Esophagus squamous epithelium (tissue), 4 donors: ENCODE data around the gene UBL4A.

Experiments used
- CTCF ChIP-seq, 6 experiments: fragments of 450-650 bp in 4 of 6; fragments of 200-600 bp in 2 of 6; sonication (generic) in 2 of 6; IDR thresholded peaks; one replicate each; pipeline ENCODE4 v1.5.1; 2016 to 2019; ENCODE audit warnings: antibody characterized with exemption in 6 of 6, mild to moderate bottlenecking in 4 of 6, moderate library complexity in 4 of 6
- POLR2A ChIP-seq, 4 donors: fragments of 450-650 bp; IDR thresholded peaks; one replicate each; pipeline ENCODE4 v1.6.1; 2017; ENCODE audit warnings: antibody characterized with exemption in 4 of 4, mild to moderate bottlenecking in 4 of 4, moderate library complexity in 3 of 4

GRCh38 chrX:154516656-154517100 lies 30.3 kb upstream of the UBL4A start:
- TF ChIP-seq CTCF (IDR thresholded peaks at IDR 0.05) (no peak), POLR2A (IDR thresholded peaks at IDR 0.05) (no peak)
